T-helper 17 cell (primary cell): ENCODE data around the gene HECW1. TPM values are rescaled to one million over a fixed set of nuclear protein-coding genes. Genes with fewer than 3 reads are reported as not detected.
"Not testable (repeated sequence)": the region's sequence is repeated elsewhere in the genome, so short reads cannot be mapped to it uniquely, and the experiment has no call there.

Source experiments
- ATAC-seq: fragments of 150-1000 bp; cut with Tn5 transposase; 2 replicates; pipeline ENCODE4 v1.10.0; 2021; ENCODE audit warnings: mild to moderate bottlenecking, moderate library complexity
- DNase-seq, 3 donors: peaks; one replicate each; pipeline versions ENCODE4 v3.0.0 to v3.0.0-alpha.2; 2020 to 2021
- H3K9me3 ChIP-seq: one replicate; pipeline ENCODE4 v1.7.0; 2013; ENCODE audit warnings: low read length, mild to moderate bottlenecking; ENCODE audit not compliant: control insufficient read depth, poor library complexity, severe bottlenecking
- H3K27ac Mint-ChIP-seq: one replicate; pipeline ENCODE4 v1.8.0; 2022; ENCODE audit warnings: mild to moderate bottlenecking, moderate library complexity, mixed read lengths
- H3K27me3 Mint-ChIP-seq: one replicate; pipeline ENCODE4 v1.8.0; 2022; ENCODE audit warnings: mixed read lengths
- H3K36me3 Mint-ChIP-seq: one replicate; pipeline ENCODE4 v1.8.0; 2022; ENCODE audit warnings: low read depth, mixed read lengths
- H3K4me1 Mint-ChIP-seq: one replicate; pipeline ENCODE4 v1.8.0; 2022; ENCODE audit warnings: mild to moderate bottlenecking, mixed read lengths
- H3K4me3 Mint-ChIP-seq: one replicate; pipeline ENCODE4 v1.8.0; 2022; ENCODE audit warnings: mild to moderate bottlenecking, moderate library complexity, mixed read lengths
- total RNA-seq, 4 donors: library from RNA in 2 of 4; stranded (reverse) in 2 of 4; gene quantifications; one replicate each; pipeline ENCODE4 v1.2.3 and lab custom pipeline; 2022 to 2026

The HECW1 gene
- total RNA-seq, 2 donors from 2014 or later: not detected

GRCh38 chr7:43467846-43468245, 355.4 kb downstream of the HECW1 start:
- ATAC-seq (no peak), DNase-seq (no peak)
- peaks cover 9% of the 10 kb centered on the region for H3K4me1 Mint-ChIP-seq
- H3K4me3 Mint-ChIP-seq: no peak overlapping the region
- H3K9me3 ChIP-seq: no peaks in the 10 kb centered on the region
- no peaks in the 10 kb centered on the region for H3K36me3 Mint-ChIP-seq
- peaks cover 48% of the 10 kb centered on the region for H3K27me3 Mint-ChIP-seq
- no peak overlapping the region for H3K27ac Mint-ChIP-seq

GRCh38 chr7:43469051-43469450, 356.6 kb downstream of the HECW1 start:
- ATAC-seq (no peak), DNase-seq (no peak)
- no peaks in the 10 kb centered on the region for H3K9me3 ChIP-seq
- H3K27ac Mint-ChIP-seq: no peak overlapping the region
- peaks cover 9% of the 10 kb centered on the region for H3K4me1 Mint-ChIP-seq
- H3K4me3 Mint-ChIP-seq: no peak overlapping the region
- H3K27me3 Mint-ChIP-seq: peaks cover 38% of the 10 kb centered on the region
- no peaks in the 10 kb centered on the region for H3K36me3 Mint-ChIP-seq

- Mint-ChIP-seq H3K4me3 (no peak overlapping the region), H3K27me3 (peaks cover 38% of the 10 kb centered on the region), H3K4me1 (peaks cover 9% of the 10 kb centered on the region), H3K36me3 (no peaks in the 10 kb centered on the region), H3K27ac (no peak overlapping the region)
- ATAC-seq (no peak), DNase-seq (no peak)
- no peaks in the 10 kb centered on the region for H3K9me3 ChIP-seq
These were observed 357.7 kb downstream of the HECW1 start for GRCh38 chr7:43470110-43470509.

- H3K27ac Mint-ChIP-seq: no peak overlapping the region
- no peaks in the 10 kb centered on the region for H3K9me3 ChIP-seq
- DNase-seq (no peak), ATAC-seq (no peak)
- peaks cover 2% of the 10 kb centered on the region for H3K36me3 Mint-ChIP-seq
- H3K4me3 Mint-ChIP-seq: no peak overlapping the region
- H3K4me1 Mint-ChIP-seq: peaks cover 7% of the 10 kb centered on the region
- H3K27me3 Mint-ChIP-seq: peaks cover 11% of the 10 kb centered on the region
These were observed 363.5 kb downstream of the HECW1 start for GRCh38 chr7:43475983-43476382.

GRCh38 chr7:43476896-43477295, 364.4 kb downstream of the HECW1 start:
- peaks cover 6% of the 10 kb centered on the region for H3K27me3 Mint-ChIP-seq
- H3K27ac Mint-ChIP-seq: no peak overlapping the region
- H3K36me3 Mint-ChIP-seq: peaks cover 2% of the 10 kb centered on the region
- H3K4me1 Mint-ChIP-seq: peaks cover 7% of the 10 kb centered on the region
- DNase-seq (no peak), ATAC-seq (no peak)
- H3K4me3 Mint-ChIP-seq: no peak overlapping the region
- H3K9me3 ChIP-seq: no peaks in the 10 kb centered on the region

GRCh38 chr7:43479042-43479441, 366.6 kb downstream of the HECW1 start:
- ATAC-seq: no peak
- Mint-ChIP-seq H3K4me3 (no peak overlapping the region), H3K27me3 (peaks cover 21% of the 10 kb centered on the region), H3K4me1 (peaks cover 9% of the 10 kb centered on the region), H3K27ac (no peak overlapping the region), H3K36me3 (peaks cover 2% of the 10 kb centered on the region)
- no peaks in the 10 kb centered on the region for H3K9me3 ChIP-seq
- no peak for DNase-seq

- H3K4me1 Mint-ChIP-seq: peaks cover 9% of the 10 kb centered on the region
- H3K4me3 Mint-ChIP-seq: no peak overlapping the region
- peaks cover 2% of the 10 kb centered on the region for H3K36me3 Mint-ChIP-seq
- no peaks in the 10 kb centered on the region for H3K9me3 ChIP-seq
- peaks cover 24% of the 10 kb centered on the region for H3K27me3 Mint-ChIP-seq
- no peak for ATAC-seq
- no peak for DNase-seq
- H3K27ac Mint-ChIP-seq: no peak overlapping the region
These were observed 367.1 kb downstream of the HECW1 start for GRCh38 chr7:43479543-43479942.

- no peak overlapping the region for H3K27ac Mint-ChIP-seq
- ATAC-seq (no peak), DNase-seq (no peak)
- H3K4me1 Mint-ChIP-seq: peaks cover 9% of the 10 kb centered on the region
- peaks cover 24% of the 10 kb centered on the region for H3K27me3 Mint-ChIP-seq
- H3K36me3 Mint-ChIP-seq: peaks cover 2% of the 10 kb centered on the region
- no peak overlapping the region for H3K4me3 Mint-ChIP-seq
- no peaks in the 10 kb centered on the region for H3K9me3 ChIP-seq
These were observed 368.1 kb downstream of the HECW1 start for GRCh38 chr7:43480581-43480980.

- Mint-ChIP-seq H3K27me3 (peaks cover 24% of the 10 kb centered on the region), H3K36me3 (peaks cover 2% of the 10 kb centered on the region), H3K4me1 (peaks cover 9% of the 10 kb centered on the region), H3K27ac (no peak overlapping the region), H3K4me3 (no peak overlapping the region)
- DNase-seq: no peak
- no peak for ATAC-seq
- no peaks in the 10 kb centered on the region for H3K9me3 ChIP-seq
These were observed 369.6 kb downstream of the HECW1 start for GRCh38 chr7:43481902-43482678.

- H3K27me3 Mint-ChIP-seq: peaks cover 24% of the 10 kb centered on the region
- H3K4me1 Mint-ChIP-seq: peaks cover 7% of the 10 kb centered on the region
- DNase-seq (no peak), ATAC-seq (no peak)
- no peak overlapping the region for H3K27ac Mint-ChIP-seq
- H3K4me3 Mint-ChIP-seq: no peak overlapping the region
- H3K9me3 ChIP-seq: no peaks in the 10 kb centered on the region
- H3K36me3 Mint-ChIP-seq: no peaks in the 10 kb centered on the region
These were observed 370.3 kb downstream of the HECW1 start for GRCh38 chr7:43482679-43483252.

GRCh38 chr7:43484678-43485395, 372.4 kb downstream of the HECW1 start:
- DNase-seq (no peak), ATAC-seq (no peak)
- Mint-ChIP-seq H3K27ac (no peak overlapping the region), H3K27me3 (peaks cover 24% of the 10 kb centered on the region), H3K4me3 (no peak overlapping the region), H3K4me1 (peaks cover 7% of the 10 kb centered on the region), H3K36me3 (no peaks in the 10 kb centered on the region)
- H3K9me3 ChIP-seq: no peaks in the 10 kb centered on the region

- H3K4me3 Mint-ChIP-seq: no peak overlapping the region
- DNase-seq (no peak), ATAC-seq (no peak)
- no peaks in the 10 kb centered on the region for H3K9me3 ChIP-seq
- no peak overlapping the region for H3K27ac Mint-ChIP-seq
- peaks cover 2% of the 10 kb centered on the region for H3K4me1 Mint-ChIP-seq
- H3K36me3 Mint-ChIP-seq: no peaks in the 10 kb centered on the region
- peaks cover 19% of the 10 kb centered on the region for H3K27me3 Mint-ChIP-seq
These were observed 373.1 kb downstream of the HECW1 start for GRCh38 chr7:43485580-43485979.

- not testable (repeated sequence) for H3K27ac Mint-ChIP-seq, H3K4me3 Mint-ChIP-seq, H3K4me1 Mint-ChIP-seq, DNase-seq, H3K36me3 Mint-ChIP-seq, H3K9me3 ChIP-seq, ATAC-seq
- peaks cover 19% of the 10 kb centered on the region for H3K27me3 Mint-ChIP-seq
These were observed 373.6 kb downstream of the HECW1 start for GRCh38 chr7:43486008-43486407.
